Ovary (tissue), 1 donor: Measurements from ENCODE around the gene MUC3A.
"Not testable (repeated sequence)": the region's sequence is repeated elsewhere in the genome, so short reads cannot be mapped to it uniquely, and the experiment has no call there.

Source experiments
- EP300 ChIP-seq: sonication (generic); formaldehyde crosslinking; IDR thresholded peaks from one replicate; pipeline ENCODE4 v1.6.1; 2017; ENCODE audit warnings: antibody characterized with exemption
- POLR2A ChIP-seq: fragments of 450-650 bp; IDR thresholded peaks from one replicate; pipeline ENCODE4 v1.6.1; 2017; ENCODE audit warnings: antibody characterized with exemption, mild to moderate bottlenecking, moderate library complexity

GRCh38 chr7:101000025-101000424 lies 50.7 kb downstream of the MUC3A start:
- not testable (repeated sequence) for TF ChIP-seq POLR2A, EP300
